Upper lobe of left lung (tissue), 4 donors: ENCODE measurements around the gene ATXN1.
A peak's percentile ranks its signal among the peaks of the same experiment; 100 is the strongest.

Source experiments
- EP300 ChIP-seq, 4 donors: sonication (generic); formaldehyde crosslinking; IDR thresholded peaks; one replicate each; pipeline ENCODE4 v1.5.1; 2017; ENCODE audit warnings: antibody characterized with exemption in 4 of 4, control low read depth in 2 of 4
- POLR2A ChIP-seq, 4 donors: fragments of 450-650 bp; IDR thresholded peaks; one replicate each; pipeline ENCODE4 v1.5.1; 2016 to 2017; ENCODE audit warnings: antibody characterized with exemption in 4 of 4, mild to moderate bottlenecking in 2 of 4
- POLR2AphosphoS5 ChIP-seq, 2 donors: sonication (generic); formaldehyde crosslinking; IDR thresholded peaks; one replicate each; pipeline ENCODE4 v1.5.1; 2017; ENCODE audit warnings: antibody characterized with exemption in 2 of 2
- TF ChIP-seq, protein P1 (sequence below), 6 experiments: fragments of 450-650 bp in 4 of 6; fragments of 200-600 bp in 2 of 6; sonication (generic) in 2 of 6; IDR thresholded peaks; one replicate each; pipeline ENCODE4 v1.5.1; 2016 to 2019; ENCODE audit warnings: antibody characterized with exemption in 6 of 6

DNA sequence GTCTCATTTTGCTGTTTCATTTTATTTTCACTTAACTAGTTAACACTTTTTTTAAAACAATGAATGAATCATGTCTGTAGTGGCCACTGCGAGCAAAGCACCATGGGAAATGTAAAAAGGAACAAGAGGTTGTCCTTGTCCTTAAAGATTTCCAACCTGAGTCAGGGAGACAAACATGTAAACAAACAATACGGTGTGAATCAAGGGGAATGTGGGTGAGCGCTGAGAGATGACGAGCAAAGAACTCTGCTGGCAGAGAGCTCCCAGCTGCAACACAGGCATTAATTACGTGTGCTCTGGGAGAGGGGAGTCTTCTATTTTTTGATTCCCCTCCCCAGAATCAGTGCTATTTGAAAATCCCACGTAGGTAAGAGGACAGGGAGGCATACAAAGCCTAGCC lies 84.3 kb downstream of the ATXN1 start:
- TF ChIP-seq, protein P1, sequence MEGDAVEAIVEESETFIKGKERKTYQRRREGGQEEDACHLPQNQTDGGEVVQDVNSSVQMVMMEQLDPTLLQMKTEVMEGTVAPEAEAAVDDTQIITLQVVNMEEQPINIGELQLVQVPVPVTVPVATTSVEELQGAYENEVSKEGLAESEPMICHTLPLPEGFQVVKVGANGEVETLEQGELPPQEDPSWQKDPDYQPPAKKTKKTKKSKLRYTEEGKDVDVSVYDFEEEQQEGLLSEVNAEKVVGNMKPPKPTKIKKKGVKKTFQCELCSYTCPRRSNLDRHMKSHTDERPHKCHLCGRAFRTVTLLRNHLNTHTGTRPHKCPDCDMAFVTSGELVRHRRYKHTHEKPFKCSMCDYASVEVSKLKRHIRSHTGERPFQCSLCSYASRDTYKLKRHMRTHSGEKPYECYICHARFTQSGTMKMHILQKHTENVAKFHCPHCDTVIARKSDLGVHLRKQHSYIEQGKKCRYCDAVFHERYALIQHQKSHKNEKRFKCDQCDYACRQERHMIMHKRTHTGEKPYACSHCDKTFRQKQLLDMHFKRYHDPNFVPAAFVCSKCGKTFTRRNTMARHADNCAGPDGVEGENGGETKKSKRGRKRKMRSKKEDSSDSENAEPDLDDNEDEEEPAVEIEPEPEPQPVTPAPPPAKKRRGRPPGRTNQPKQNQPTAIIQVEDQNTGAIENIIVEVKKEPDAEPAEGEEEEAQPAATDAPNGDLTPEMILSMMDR (IDR thresholded peaks at IDR 0.05), result no peak
- TF ChIP-seq POLR2A (IDR thresholded peaks at IDR 0.05) (no peak), POLR2AphosphoS5 (IDR thresholded peaks at IDR 0.05) (no peak), EP300 (IDR thresholded peaks at IDR 0.05) (peak in 1 of 4 donors; percentile 53)
